Endothelial cell of hepatic sinusoid (primary cell): ENCODE results near the gene FAM120C.

Source experiments
- in situ Hi-C: cut with HindIII; loops from 2 replicates; pipeline ENCODE4 v1.10.0; 2017; ENCODE audit warnings: low sequenced_read_pairs

FAM120C gene

GRCh38 chrX:54043541-54044125 lies 139.4 kb downstream of the FAM120C start:
- in situ Hi-C loops, result no loop called here

DNA sequence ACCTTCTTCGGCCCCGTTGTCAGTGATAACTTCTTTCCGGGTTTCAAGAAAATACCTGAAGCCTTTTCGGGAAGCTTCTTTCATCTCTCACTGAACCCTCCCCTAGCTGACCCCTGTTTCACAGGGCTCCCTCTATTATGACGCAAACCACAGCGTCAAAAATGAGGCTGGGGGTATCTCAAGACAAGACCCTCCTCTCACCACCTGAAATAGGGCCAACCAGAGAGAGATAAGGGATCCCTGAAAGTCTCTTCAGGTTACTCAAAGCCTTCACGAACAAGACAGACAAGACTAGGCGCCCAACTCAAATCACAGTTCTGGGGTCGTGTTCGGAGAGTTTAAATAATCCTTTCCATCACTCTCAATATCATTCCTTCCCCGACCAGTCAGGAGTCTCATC lies 140.0 kb downstream of the FAM120C start:
- in situ Hi-C loops, result no loop called here

DNA sequence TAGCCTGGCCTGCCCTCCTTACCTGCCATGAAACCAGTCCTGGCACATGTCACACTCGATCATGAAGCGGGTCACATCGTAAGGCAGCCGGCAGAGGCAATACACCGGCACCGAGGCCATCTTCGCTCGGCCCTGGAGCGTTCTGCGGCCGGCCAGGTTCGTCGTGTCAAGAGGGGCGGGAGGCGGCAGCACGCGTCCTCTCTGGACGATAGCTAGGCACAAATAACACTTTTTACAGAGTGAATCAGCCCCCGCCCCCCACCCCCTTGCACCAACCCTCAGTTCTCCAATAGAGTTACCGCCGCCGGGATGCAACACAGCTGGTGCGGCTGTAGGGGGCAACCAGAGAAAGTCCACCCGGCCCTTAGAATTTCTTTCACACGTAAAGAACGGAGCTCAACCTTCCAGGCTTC lies 140.4 kb downstream of the FAM120C start:
- in situ Hi-C loops, result no loop called here

DNA sequence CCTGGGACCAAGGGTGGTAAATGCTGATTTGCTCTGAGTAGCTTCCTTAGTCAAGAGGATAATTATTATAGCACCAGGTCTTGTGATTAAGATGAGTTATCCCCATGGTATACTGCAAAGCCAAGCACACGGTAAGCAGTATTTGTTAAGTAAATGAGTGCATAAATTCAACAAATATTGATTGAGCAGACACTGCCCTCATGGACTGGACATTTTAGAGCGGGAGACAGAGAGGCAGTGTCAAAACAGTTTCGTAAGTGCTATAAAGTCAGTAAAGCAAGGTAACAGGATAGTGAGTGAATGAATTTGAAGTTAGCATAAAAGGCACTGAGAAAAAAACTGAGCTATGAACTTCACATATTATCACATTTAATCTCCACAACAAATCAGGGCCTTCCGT lies 152.7 kb downstream of the FAM120C start:
- in situ Hi-C loops, result no loop called here

DNA sequence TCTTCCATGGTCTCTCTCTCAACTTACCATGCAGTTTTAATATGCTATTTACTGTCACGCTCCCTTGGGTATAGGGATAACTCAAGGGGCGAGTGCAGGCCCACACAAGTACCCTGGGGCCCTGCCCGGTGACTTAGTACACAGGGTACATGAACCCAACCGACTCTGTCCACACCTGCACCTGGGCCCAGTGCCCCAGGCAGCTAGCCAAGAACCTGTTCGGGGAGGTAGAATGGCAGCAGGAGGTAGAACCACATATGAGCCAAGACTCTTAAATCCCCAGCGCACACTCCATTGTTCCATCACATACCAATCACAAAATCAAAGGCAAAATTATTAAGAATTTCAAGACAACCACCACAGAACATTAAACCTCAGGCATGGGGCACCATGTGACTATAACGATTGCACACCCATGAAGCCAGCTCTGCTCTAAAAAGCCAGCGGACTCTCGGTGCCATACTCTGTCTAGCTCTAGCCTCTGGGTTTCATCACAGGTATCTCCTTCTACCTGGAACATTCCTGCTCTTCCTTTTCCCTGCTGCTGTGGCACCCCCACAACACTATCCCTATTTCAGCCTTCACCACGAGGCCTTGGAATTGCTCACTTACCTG lies 153.4 kb downstream of the FAM120C start:
- in situ Hi-C loops, result no loop called here

- in situ Hi-C loops, result no loop called here
Measured at GRCh38 chrX:54024350-54024749, 158.7 kb downstream of the FAM120C start.
